ENCODE measurements around the gene NGLY1.

DNA sequence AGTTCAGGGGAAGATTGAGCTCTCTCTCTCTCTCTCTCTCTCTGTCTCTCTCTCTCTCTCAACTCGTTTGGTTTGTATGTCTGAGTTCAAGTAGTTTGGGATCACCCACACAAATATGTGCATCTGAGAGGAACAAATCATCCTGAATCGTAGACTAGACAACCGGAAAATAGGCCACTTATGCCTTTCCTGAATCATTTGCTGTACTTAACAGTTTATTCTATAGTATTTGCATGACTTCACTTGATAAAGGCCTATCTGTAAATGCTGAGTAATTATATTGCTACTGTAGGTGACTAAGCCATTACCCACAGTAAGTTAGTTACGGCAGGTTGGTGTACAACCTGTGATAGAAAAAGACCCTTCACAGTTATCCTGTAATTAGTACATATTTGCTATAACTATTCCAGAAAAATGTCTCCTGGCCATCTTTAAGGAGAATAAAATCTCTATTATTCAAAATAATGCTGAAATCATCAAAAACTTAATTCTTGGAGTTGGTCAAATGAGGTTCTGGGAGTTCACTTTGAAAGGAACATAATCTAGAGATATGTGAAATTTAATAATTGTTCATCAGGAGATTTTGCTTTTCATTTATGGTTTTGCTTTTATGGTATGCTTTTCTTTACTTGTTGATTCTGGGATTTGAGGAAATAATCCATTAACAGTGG is 37.7 kb upstream of the NGLY1 start:
- TF ChIP-seq, protein P1, sequence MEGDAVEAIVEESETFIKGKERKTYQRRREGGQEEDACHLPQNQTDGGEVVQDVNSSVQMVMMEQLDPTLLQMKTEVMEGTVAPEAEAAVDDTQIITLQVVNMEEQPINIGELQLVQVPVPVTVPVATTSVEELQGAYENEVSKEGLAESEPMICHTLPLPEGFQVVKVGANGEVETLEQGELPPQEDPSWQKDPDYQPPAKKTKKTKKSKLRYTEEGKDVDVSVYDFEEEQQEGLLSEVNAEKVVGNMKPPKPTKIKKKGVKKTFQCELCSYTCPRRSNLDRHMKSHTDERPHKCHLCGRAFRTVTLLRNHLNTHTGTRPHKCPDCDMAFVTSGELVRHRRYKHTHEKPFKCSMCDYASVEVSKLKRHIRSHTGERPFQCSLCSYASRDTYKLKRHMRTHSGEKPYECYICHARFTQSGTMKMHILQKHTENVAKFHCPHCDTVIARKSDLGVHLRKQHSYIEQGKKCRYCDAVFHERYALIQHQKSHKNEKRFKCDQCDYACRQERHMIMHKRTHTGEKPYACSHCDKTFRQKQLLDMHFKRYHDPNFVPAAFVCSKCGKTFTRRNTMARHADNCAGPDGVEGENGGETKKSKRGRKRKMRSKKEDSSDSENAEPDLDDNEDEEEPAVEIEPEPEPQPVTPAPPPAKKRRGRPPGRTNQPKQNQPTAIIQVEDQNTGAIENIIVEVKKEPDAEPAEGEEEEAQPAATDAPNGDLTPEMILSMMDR (IDR thresholded peaks at IDR 0.05), result no peak
- TF ChIP-seq POLR2A (IDR thresholded peaks at IDR 0.05) (no peak), POLR2AphosphoS5 (IDR thresholded peaks at IDR 0.05) (no peak)
